A549 (cell line): ENCODE results near the gene RHOF. TPM values are rescaled to one million over a fixed set of nuclear protein-coding genes. Genes with fewer than 3 reads are reported as not detected.

Source experiments
- ATAC-seq, 2 experiments: fragments of 200-7000 bp in 1 of 2; fragments of >200 bp in 1 of 2; cut with Nextera tagmentation in 1 of 2; cut with Tn5 transposase in 1 of 2; 3 replicates each; pipeline versions ENCODE4 v1.8.0 to v1.9.1; 2018 to 2020; ENCODE audit warnings: mild to moderate bottlenecking in 1 of 2, moderate library complexity in 1 of 2
- CTCF ChIA-PET: fragments of 300-600 bp; sonication (Branson Sonifier 250); formaldehyde crosslinking; extraction: SDS; loops from one replicate; lab custom pipeline; 2021; ENCODE audit warnings: antibody characterized with exemption, inconsistent platforms; lab: Yijun Ruan, JAX
- POLR2A ChIA-PET: fragments of 350-600 bp; formaldehyde crosslinking; extraction: SDS; loops from one replicate; lab custom pipeline; 2021; ENCODE audit warnings: antibody characterized with exemption, inconsistent platforms; lab: Yijun Ruan, JAX
- DNase-seq, 2 experiments: peaks; one replicate each; pipeline versions ENCODE4 v3.0.0 to v3.0.0-alpha.2; 2011 to 2016; ENCODE audit warnings: low read depth in 1 of 2, low spot score in 1 of 2
- FAIRE-seq: peaks from 2 replicates; lab custom pipeline; 2011; peaks lifted over from hg19 to GRCh38; lab: Jason Lieb, UNC
- H3K27ac ChIP-seq, 2 experiments: fragments of >200 bp; sonication (Bioruptor Twin); formaldehyde crosslinking; 3 replicates each; pipeline ENCODE4 v1.5.1; 2016 to 2017
- H3K4me1 ChIP-seq: fragments of >200 bp; sonication (Bioruptor Twin); formaldehyde crosslinking; 3 replicates; pipeline ENCODE4 v1.6.1; 2016
- H3K4me2 ChIP-seq: fragments of >200 bp; sonication (Bioruptor Twin); formaldehyde crosslinking; 3 replicates; pipeline ENCODE4 v1.6.1; 2016
- H3K4me3 ChIP-seq: fragments of >200 bp; sonication (Bioruptor Twin); formaldehyde crosslinking; 3 replicates; pipeline ENCODE4 v1.5.1; 2016
- H3K9me3 ChIP-seq: fragments of >200 bp; sonication (Bioruptor Twin); formaldehyde crosslinking; 3 replicates; pipeline ENCODE4 v1.6.1; 2016
- CBX2 ChIP-seq: fragments of 200-600 bp; sonication (generic); IDR thresholded peaks from 2 replicates; pipeline ENCODE4 v1.6.1; 2016; ENCODE audit warnings: low read depth, mild to moderate bottlenecking, borderline replicate concordance
- CEBPB ChIP-seq, 2 experiments: fragments of >200 bp in 1 of 2; sonication (Bioruptor Twin) in 1 of 2; formaldehyde crosslinking in 1 of 2; IDR thresholded peaks; 2 replicates each; pipeline ENCODE4 v1.6.1; 2012 to 2016
- EP300 ChIP-seq, 2 experiments: fragments of >200 bp; sonication (Bioruptor Twin); formaldehyde crosslinking; IDR thresholded peaks; 2 replicates in 1 of 2; 3 replicates in 1 of 2; pipeline ENCODE4 v1.6.1; 2016 to 2017
- FOSB ChIP-seq: fragments of 250-450 bp; sonication (Bioruptor Pico); IDR thresholded peaks from 2 replicates; pipeline ENCODE4 v1.5.0; 2020; ENCODE audit warnings: mild to moderate bottlenecking, moderate library complexity
- FOSL2 ChIP-seq, 2 experiments: fragments of 450-650 bp in 1 of 2; fragments of >200 bp in 1 of 2; sonication (Bioruptor Twin) in 1 of 2; formaldehyde crosslinking; IDR thresholded peaks; 2 replicates each; pipeline versions ENCODE4 v1.5.0 to v1.6.1; 2016 to 2020; ENCODE audit warnings: mild to moderate bottlenecking in 1 of 2, moderate library complexity in 1 of 2
- HDAC2 ChIP-seq: fragments of 200-600 bp; sonication (generic); IDR thresholded peaks from 2 replicates; pipeline ENCODE4 v1.6.1; 2016
- HOXA7 ChIP-seq: fragments of 250-450 bp; sonication (Bioruptor Pico); IDR thresholded peaks from 2 replicates; pipeline ENCODE4 v1.5.0; 2020; ENCODE audit warnings: mild to moderate bottlenecking, moderate library complexity
- HOXB5 ChIP-seq: fragments of 250-450 bp; sonication (Bioruptor Pico); IDR thresholded peaks from 2 replicates; pipeline ENCODE4 v1.5.0; 2020; ENCODE audit warnings: mild to moderate bottlenecking, moderate library complexity
- JUN ChIP-seq, 2 experiments: fragments of >200 bp; sonication (Bioruptor Twin); formaldehyde crosslinking; IDR thresholded peaks; 2 replicates in 1 of 2; 3 replicates in 1 of 2; pipeline ENCODE4 v1.6.1; 2016 to 2017
- NPAS2 ChIP-seq: fragments of 250-450 bp; sonication (Bioruptor Pico); IDR thresholded peaks from 2 replicates; pipeline ENCODE4 v1.8.0; 2022; ENCODE audit warnings: mild to moderate bottlenecking, moderate library complexity, borderline replicate concordance
- NR3C1 ChIP-seq: fragments of >200 bp; sonication (Bioruptor Twin); formaldehyde crosslinking; IDR thresholded peaks from 3 replicates; pipeline ENCODE4 v1.6.1; 2017
- POLR2A ChIP-seq: IDR thresholded peaks from 2 replicates; pipeline ENCODE4 v1.6.1; 2012; ENCODE audit warnings: mild to moderate bottlenecking, low read length
- POLR2AphosphoS2 ChIP-seq: conservative IDR thresholded peaks from 2 replicates; pipeline ENCODE4 v1.6.1; 2012; ENCODE audit warnings: low read length, improper control_type of control experiment, inconsistent platforms
- RARB ChIP-seq: fragments of 250-450 bp; sonication (Bioruptor Pico); IDR thresholded peaks from 2 replicates; pipeline ENCODE4 v1.8.0; 2021; ENCODE audit warnings: mild to moderate bottlenecking, moderate library complexity
- RNF2 ChIP-seq: fragments of 200-600 bp; sonication (generic); IDR thresholded peaks from 2 replicates; pipeline ENCODE4 v1.6.1; 2016; ENCODE audit warnings: low read depth, mild to moderate bottlenecking, antibody characterized with exemption, moderate library complexity, borderline replicate concordance
- ZC3H11A ChIP-seq: fragments of 450-650 bp; IDR thresholded peaks from 2 replicates; pipeline ENCODE4 v1.6.1; 2014; ENCODE audit warnings: antibody characterized with exemption, mild to moderate bottlenecking
- ZFP36 ChIP-seq: fragments of 450-650 bp; IDR thresholded peaks from 2 replicates; pipeline ENCODE4 v1.6.1; 2014; ENCODE audit warnings: borderline replicate concordance; ENCODE audit not compliant: partially characterized antibody
- ZSCAN20 ChIP-seq: fragments of 250-450 bp; sonication (Bioruptor Pico); IDR thresholded peaks from 2 replicates; pipeline ENCODE4 v1.8.0; 2022; ENCODE audit warnings: mild to moderate bottlenecking, moderate library complexity
- WGBS: methylation state at CpG from one replicate; pipeline ENCODE4 v1.1.6; 2017; ENCODE audit errors: missing lambda C conversion rate; 5-methylcytosine and 5-hydroxymethylcytosine counted together
- polyA plus RNA-seq, 4 experiments: library from polyadenylated mRNA; depleted of rRNA in 3 of 4; stranded (reverse); fragments of >200 nt; fragmentation: RNase III in 1 of 4; extraction: RNeasy Plus Mini Kit Qiagen cat#74134 plus additional on column Dnase treatment in 1 of 4; gene quantifications; 2 replicates in 3 of 4; 3 replicates in 1 of 4; pipeline ENCODE4 v1.2.3, GENCODE V29; 2011 to 2017
- TF ChIP-seq, protein P1 (sequence below): IDR thresholded peaks from 2 replicates; pipeline ENCODE4 v1.6.1; 2012
- TF ChIP-seq, protein P2 (sequence below): fragments of 450-650 bp; IDR thresholded peaks from 2 replicates; pipeline ENCODE4 v1.6.1; 2014; ENCODE audit warnings: antibody characterized with exemption
- TF ChIP-seq, protein P3 (sequence below): fragments of 200-600 bp; sonication (generic); IDR thresholded peaks from 2 replicates; pipeline ENCODE4 v1.6.1; 2016; ENCODE audit warnings: antibody characterized with exemption, mild to moderate bottlenecking, moderate library complexity
- TF ChIP-seq, protein P4 (sequence below): IDR thresholded peaks from 2 replicates; pipeline ENCODE4 v1.6.1; 2012; ENCODE audit warnings: low read depth, borderline replicate concordance

Gene RHOF
- polyA plus RNA-seq, 2 of the 4 experiments (the other 2 are of a cell fraction): 47.1 to 52.3 TPM

GRCh38 chr12:121783766-121784165 lies 9.7 kb downstream of the RHOF start:
- 20% methylated on average over 6 of the region's 6 CpGs for WGBS
- no peak for ATAC-seq
- peak overlapping the region; percentile 70 for H3K4me2 ChIP-seq
- H3K4me3 ChIP-seq: no peak overlapping the region
- peak in 1 of 2 experiments; percentile 78 for DNase-seq
- FAIRE-seq: no peak
- ChIA-PET POLR2A (no interaction called here), CTCF (interaction anchor here (1.2 to 72.2 kb wide), 6 partner anchors 2 to 236 kb away, joined by 3 to 2657 read pairs (median 258); partner anchors contain the start of genes RHOF and SETD1B)
- H3K4me1 ChIP-seq: peaks cover 82% of the 10 kb centered on the region
- TF ChIP-seq POLR2AphosphoS2 (peak; percentile 85; the same call in 1 of the 2 replicates), CBX2 (no peak), ZC3H11A (0 out of 2 replicates have a peak, but pooled peaks have one; percentile 11), HOXB5 (no peak), JUN (IDR thresholded peaks at IDR 0.05) (peak in 1 of 2 experiments; percentile 28; a peak in 1 of 5 replicates), EP300 (IDR thresholded peaks at IDR 0.05) (no peak), HDAC2 (no peak), RNF2 (no peak), POLR2A (no peak), HOXA7 (CRISPR knock-in tag) (no peak), ZFP36 (no peak), FOSB (0 out of 2 replicates have a peak, but pooled peaks have one; percentile 17)
- H3K9me3 ChIP-seq: no peaks in the 10 kb centered on the region
- H3K27ac ChIP-seq: peak overlapping the region; percentile 72 to 100

DNA sequence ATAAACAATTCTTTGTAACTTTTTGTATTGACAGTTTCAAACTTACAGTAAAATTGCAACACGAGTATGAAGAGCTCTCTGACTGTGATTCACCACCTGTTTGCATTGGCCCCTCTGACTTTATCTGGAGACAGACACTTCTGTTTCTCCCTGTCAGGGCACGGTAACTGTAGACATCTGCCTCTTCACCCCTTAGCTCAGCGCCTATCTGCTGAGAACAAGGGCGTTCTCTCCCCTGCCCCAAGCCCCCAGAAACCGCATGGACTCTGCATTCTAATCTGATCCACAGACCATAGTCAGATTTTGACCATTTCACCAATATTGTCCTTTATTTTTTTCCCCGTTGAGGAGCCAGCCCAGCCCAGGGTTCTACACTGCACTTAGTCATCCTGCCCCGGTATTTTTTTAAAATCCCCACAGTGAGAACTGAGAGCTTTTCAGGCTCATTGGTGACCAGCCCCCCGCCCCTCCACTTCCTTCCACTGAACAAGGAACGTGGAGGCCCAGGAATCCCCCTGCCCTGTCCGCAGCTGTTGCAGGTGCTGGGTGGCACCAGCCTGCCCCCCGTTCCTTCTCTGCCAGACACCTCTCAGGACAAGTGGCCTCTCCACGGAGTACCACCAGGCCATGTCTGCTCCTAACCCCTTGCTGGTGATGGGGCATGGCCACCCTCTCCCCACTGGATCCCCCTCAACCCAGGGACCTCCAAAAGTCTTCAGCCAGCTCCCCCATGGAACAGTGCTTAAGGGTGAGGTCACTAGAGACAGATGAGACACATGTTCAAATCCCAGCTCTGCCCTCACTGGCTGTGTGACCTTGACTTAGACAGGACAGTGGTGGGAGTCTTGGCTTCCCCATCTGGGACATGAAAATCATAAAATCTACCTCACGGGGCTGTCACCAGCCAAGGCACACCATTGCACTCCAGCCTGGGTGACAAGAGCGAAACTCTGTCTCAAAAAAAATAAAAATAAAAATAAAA lies 11.2 kb downstream of the RHOF start:
- TF ChIP-seq FOSL2 (IDR thresholded peaks at IDR 0.05) (no peak), FOSL2 (CRISPR knock-in tag; IDR thresholded peaks at IDR 0.05) (peak; percentile 34), CEBPB (IDR thresholded peaks at IDR 0.05) (peak in 1 of 2 experiments; percentile 53; a peak in 1 of 4 replicates), POLR2AphosphoS2 (peak; percentile 50; the same call in 1 of the 2 replicates), NPAS2 (no peak)
- TF ChIP-seq, protein P1, sequence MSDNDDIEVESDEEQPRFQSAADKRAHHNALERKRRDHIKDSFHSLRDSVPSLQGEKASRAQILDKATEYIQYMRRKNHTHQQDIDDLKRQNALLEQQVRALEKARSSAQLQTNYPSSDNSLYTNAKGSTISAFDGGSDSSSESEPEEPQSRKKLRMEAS: 0 out of 2 replicates have a peak, but pooled peaks have one; percentile 11
- TF ChIP-seq, protein P2, sequence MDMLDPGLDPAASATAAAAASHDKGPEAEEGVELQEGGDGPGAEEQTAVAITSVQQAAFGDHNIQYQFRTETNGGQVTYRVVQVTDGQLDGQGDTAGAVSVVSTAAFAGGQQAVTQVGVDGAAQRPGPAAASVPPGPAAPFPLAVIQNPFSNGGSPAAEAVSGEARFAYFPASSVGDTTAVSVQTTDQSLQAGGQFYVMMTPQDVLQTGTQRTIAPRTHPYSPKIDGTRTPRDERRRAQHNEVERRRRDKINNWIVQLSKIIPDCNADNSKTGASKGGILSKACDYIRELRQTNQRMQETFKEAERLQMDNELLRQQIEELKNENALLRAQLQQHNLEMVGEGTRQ: no peak
- FAIRE-seq (no peak), DNase-seq (no peak), ATAC-seq (peak; percentile 26 to 32; a peak in 3 of 6 replicates)
- peak overlapping the region; percentile 70 for H3K4me2 ChIP-seq
- no peak overlapping the region for H3K4me3 ChIP-seq
- CTCF ChIA-PET: interaction anchor here (1.0 to 72.2 kb wide), 8 partner anchors 3 to 230 kb away, joined by 3 to 2657 read pairs (median 6); partner anchors contain the start of genes PSMD9, RHOF, SETD1B and TMEM120B
- POLR2A ChIA-PET: interaction anchor here (0.6 to 1.5 kb wide), 5 partner anchors 10 to 106 kb away, joined by 3 to 11 read pairs (median 3); partner anchors contain the start of genes PSMD9 and RHOF
- H3K27ac ChIP-seq: peak overlapping the region; percentile 72 to 100
- WGBS: 27% methylated on average over 14 of the region's 14 CpGs
- peaks cover 68% of the 10 kb centered on the region for H3K4me1 ChIP-seq
- H3K9me3 ChIP-seq: no peaks in the 10 kb centered on the region

GRCh38 chr12:121781484-121781997 lies 11.9 kb downstream of the RHOF start:
- CTCF ChIA-PET: interaction anchor here (1.0 to 72.2 kb wide), 6 partner anchors 4 to 120 kb away, joined by 3 to 2657 read pairs (median 257); partner anchors contain the start of genes PSMD9, RHOF, SETD1B and TMEM120B
- Histone ChIP-seq H3K4me2 (peak overlapping the region; percentile 70), H3K4me1 (peaks cover 63% of the 10 kb centered on the region), H3K4me3 (no peak overlapping the region), H3K9me3 (no peaks in the 10 kb centered on the region), H3K27ac (peak overlapping the region; percentile 72 to 100)
- TF ChIP-seq ZSCAN20 (CRISPR knock-in tag) (no peak), POLR2AphosphoS2 (peak; percentile 25; the same call in 1 of the 2 replicates), NR3C1 (no peak), NPAS2 (no peak), RARB (no peak), HOXB5 (no peak)
- TF ChIP-seq, protein P3, sequence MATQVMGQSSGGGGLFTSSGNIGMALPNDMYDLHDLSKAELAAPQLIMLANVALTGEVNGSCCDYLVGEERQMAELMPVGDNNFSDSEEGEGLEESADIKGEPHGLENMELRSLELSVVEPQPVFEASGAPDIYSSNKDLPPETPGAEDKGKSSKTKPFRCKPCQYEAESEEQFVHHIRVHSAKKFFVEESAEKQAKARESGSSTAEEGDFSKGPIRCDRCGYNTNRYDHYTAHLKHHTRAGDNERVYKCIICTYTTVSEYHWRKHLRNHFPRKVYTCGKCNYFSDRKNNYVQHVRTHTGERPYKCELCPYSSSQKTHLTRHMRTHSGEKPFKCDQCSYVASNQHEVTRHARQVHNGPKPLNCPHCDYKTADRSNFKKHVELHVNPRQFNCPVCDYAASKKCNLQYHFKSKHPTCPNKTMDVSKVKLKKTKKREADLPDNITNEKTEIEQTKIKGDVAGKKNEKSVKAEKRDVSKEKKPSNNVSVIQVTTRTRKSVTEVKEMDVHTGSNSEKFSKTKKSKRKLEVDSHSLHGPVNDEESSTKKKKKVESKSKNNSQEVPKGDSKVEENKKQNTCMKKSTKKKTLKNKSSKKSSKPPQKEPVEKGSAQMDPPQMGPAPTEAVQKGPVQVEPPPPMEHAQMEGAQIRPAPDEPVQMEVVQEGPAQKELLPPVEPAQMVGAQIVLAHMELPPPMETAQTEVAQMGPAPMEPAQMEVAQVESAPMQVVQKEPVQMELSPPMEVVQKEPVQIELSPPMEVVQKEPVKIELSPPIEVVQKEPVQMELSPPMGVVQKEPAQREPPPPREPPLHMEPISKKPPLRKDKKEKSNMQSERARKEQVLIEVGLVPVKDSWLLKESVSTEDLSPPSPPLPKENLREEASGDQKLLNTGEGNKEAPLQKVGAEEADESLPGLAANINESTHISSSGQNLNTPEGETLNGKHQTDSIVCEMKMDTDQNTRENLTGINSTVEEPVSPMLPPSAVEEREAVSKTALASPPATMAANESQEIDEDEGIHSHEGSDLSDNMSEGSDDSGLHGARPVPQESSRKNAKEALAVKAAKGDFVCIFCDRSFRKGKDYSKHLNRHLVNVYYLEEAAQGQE: no peak
- TF ChIP-seq, protein P4, sequence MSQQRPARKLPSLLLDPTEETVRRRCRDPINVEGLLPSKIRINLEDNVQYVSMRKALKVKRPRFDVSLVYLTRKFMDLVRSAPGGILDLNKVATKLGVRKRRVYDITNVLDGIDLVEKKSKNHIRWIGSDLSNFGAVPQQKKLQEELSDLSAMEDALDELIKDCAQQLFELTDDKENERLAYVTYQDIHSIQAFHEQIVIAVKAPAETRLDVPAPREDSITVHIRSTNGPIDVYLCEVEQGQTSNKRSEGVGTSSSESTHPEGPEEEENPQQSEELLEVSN: no peak
- DNase-seq (no peak), FAIRE-seq (no peak), ATAC-seq (no peak)
- 48% methylated on average over 12 of the region's 12 CpGs for WGBS
- POLR2A ChIA-PET: interaction anchor here (0.6 to 1.5 kb wide), 5 partner anchors 10 to 107 kb away, joined by 3 to 11 read pairs (median 3); partner anchors contain the start of genes PSMD9 and RHOF
